HTR-8/SVneo (cell line): ENCODE data around the gene VAC14.
A peak's percentile ranks its signal among the peaks of the same experiment; 100 is the strongest.

Experiments used
- DNase-seq: peaks from one replicate; pipeline ENCODE4 v3.0.0; 2011; ENCODE audit warnings: low spot score, mixed read lengths; ENCODE audit not compliant: insufficient read length
- FAIRE-seq: peaks from 2 replicates; lab custom pipeline; 2011; peaks lifted over from hg19 to GRCh38; lab: Jason Lieb, UNC

Gene VAC14

GRCh38 chr16:70686376-70687101 is 114.4 kb downstream of the VAC14 start:
- no peak for DNase-seq
- FAIRE-seq, result no peak

- DNase-seq, result peak; percentile 83
These were observed 115.0 kb downstream of the VAC14 start, which contains the start of gene MTSS2 for GRCh38 chr16:70685938-70686375. Gene MTSS2 (minus strand): TSS chr16:70686053. CDS start chr16:70685791, 262 bp downstream.

DNA sequence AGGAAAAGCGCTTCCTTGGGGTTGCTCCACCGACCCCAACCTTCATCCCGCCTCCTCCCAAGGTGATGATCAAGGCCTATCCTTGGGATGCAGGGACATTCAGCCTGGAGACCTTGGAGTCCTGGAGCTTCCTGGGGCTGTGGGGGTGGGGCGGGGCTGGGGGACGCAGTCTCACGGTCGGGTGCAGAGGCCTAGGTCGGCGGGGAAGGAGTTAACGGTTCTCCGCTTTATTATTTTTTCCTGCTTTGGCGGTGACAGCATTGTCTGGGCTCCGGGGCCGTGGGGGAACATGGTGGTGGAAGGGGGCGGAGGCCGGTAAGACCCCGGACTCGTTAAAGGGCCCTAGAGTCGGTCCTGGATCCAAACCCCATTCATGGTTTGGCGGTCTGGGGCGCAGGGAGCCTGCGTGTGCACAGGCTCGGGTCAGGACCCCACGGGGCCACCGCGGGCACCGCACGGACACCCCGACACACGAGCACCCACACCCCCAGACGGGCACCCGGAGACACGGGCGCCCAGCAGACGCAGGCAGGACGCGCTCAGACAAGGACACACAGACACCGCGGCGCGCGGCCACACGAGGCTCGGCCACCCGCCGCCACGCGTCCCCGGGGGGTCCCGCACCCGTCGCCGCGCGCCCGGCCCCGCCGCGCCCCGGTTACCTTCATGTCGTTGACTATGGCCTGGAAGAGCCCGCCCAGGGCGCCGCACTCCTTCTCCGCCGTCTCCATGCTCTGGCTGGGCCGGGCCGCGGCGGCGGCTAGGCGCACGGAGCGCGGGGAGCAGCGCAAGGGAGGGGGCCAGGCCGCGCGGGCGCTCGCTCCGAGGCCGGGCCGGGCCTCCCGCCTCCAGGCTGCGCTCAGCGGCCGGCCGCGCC is 115.7 kb downstream of the VAC14 start:
- FAIRE-seq (no peak), DNase-seq (no peak)

More at GRCh38 chr16:70685938-70686375, 115.0 kb downstream of the VAC14 start, which contains the start of gene MTSS2:
- FAIRE-seq, result peak; percentile 92

DNA sequence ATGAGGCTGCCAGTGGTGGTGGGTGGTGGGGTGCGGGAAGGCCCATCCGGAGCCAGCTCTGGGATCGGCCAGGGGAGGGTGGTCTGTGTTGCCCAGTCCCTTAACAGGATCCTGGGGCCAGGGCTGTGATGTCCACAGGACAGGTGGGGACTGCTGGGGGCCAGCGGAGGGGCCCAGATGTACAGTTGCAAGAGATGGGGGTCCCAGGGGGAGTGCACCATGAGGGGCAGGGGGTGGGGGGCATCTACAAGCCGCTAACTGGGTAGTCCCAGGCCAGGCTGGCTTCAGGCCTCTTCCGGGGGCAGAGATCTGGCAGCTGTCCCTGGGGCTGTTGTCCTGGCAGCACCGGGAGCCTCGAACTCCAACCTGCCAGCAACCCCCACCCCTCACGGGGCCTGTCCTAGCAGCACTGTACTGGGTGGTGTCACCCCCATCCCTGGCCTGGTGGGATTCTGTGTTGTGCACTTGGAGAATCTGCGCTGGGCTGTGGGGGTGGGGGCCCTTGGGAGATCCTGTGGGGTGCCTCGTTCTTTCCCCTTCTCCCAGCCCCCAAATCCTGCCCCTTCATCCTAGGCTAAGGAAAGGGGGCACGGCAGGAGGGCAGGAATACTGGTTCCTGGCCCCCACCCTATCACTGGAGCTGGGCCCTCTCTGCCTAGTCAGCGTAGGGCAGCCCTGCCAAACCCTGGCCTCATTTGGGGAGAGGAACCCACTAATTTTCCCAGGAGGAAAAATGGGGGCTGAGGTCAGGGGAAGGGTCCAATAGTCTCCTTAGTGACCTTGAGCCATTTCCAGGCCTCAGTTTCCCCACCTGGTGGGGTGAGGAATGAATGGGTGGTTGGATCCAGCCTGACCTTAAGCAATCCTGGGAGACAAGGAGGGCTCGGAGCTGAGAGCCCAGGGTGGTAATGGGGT is 116.6 kb downstream of the VAC14 start:
- FAIRE-seq, result no peak
- DNase-seq, result no peak

DNA sequence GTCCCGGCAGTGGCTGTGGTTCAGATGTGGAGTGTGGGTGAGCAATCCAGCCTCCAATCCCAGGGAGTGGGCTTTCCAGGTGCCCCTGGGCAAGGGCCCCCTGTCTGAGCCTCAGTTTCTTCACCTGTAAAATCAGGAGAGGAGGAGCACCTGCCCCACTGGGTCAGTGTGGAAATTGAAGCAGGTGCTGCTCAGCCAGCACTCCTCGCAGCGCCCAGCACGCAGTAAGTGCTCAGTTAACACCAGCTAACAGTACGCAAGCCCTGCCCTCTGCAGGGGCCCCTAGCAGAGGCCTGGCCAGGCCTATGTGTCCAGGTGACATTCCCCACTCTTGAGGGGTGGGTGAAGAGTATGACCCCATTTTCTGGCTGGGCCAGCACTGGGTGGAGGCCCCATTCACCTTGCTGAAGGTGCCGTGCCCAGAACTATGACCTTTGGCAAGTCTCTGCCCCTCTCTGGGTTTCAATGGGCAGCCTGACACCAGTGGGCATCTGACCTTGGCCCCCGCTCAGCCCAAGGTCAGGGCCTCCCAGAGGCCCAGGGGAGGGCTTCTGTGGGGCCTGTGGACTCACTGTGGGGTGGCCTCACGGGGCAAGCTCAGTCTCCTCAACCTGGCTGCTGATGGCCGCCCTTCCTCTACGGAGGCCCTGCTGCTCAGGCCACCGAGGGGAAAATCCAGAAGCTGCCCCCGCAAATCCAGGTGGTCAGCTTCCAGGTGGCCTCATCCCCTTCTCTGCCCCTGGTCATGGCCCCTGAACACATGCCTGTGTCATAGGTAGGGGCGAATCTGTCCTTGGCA is 117.6 kb downstream of the VAC14 start:
- DNase-seq, result no peak
- FAIRE-seq, result no peak

DNA sequence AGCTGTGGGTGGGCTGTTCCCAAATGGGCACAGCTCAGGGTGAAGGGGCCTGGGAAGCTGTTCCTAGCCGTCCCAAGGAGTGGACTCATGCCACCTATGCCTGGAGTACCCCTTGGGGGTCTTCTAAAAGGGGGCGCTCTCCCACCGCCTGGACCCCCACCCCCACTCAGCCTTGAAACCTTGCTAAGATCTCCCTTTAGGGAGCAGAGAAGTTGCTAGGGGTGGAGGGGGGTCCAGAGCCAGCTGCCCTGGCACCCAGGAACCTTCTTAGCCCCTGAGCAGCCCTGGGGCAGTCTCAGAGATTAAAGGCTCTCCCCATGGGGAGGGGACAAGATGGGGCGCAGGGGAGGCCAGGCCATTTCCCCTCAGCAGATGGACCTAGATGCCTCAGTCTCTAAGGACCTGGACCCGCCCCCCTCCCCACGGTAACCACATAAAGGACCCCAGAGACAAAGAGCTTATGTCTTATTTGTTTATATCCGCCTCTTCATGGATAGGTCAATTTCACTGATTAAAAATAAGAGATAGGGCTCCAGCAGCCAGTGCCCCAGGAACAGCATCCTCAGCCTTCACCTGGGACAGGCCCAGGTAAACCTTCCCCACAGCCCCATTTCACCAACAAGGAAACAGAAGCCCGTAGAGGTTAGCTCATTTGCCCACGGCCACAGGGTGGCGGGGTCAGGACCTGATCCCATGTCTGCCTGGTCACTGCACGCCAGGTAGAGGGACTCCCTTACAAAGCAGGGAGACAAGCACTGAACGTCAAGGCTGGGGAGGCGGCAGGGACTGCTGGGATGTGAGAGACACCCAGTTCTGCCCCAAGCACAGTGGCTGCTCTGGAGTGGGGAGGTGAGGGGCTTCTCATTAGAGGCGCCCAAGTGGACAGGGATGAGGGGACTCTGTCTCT is 118.5 kb downstream of the VAC14 start:
- FAIRE-seq (no peak), DNase-seq (no peak)

- DNase-seq (no peak), FAIRE-seq (no peak)
These were observed 119.3 kb downstream of the VAC14 start for GRCh38 chr16:70681382-70682238.

GRCh38 chr16:70680495-70681381 is 120.2 kb downstream of the VAC14 start:
- FAIRE-seq (no peak), DNase-seq (no peak)

GRCh38 chr16:70679671-70680494 is 121.1 kb downstream of the VAC14 start:
- DNase-seq (no peak), FAIRE-seq (no peak)

DNA sequence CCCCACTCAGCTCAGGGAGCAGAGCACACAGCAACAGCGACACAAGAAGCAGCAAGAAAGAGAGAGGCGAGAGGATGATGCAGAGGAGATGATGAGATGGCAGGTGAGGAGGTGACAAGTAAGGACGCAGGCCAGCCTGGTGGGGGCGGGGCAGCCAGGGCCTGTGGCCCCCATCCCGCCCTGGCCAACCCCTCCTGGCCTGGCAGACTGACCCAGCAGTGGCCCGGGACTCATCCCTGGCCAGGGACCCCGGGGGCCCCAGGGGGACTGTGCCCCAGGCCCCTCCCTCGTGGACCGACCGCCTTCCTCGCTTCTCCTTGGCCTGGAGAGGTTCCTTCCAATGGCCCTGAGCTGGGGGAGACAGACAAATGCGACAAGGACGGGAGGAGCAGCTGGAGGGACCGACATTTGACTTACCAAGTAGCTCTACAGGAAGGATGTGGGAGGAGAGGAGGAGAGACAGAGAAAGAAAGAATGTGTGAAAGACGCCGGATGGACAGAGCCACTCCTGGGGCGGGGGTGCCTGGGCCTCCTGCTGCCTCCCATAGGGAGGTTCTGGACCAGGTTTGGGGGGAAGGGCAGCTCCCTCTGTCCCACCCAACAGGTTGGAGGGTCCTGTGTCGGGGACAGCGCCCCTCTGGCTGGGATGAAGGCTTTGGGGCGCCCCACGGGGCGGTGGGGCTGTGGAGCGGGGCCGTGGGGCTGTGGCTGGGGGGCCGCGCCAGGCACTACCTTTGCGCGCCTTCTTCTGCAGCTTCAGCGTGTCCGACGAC is 121.9 kb downstream of the VAC14 start:
- DNase-seq (no peak), FAIRE-seq (no peak)

GRCh38 chr16:70678121-70678897 is 122.6 kb downstream of the VAC14 start:
- DNase-seq (no peak), FAIRE-seq (no peak)

- DNase-seq (no peak), FAIRE-seq (no peak)
These were observed 123.3 kb downstream of the VAC14 start for GRCh38 chr16:70677499-70678120.

DNA sequence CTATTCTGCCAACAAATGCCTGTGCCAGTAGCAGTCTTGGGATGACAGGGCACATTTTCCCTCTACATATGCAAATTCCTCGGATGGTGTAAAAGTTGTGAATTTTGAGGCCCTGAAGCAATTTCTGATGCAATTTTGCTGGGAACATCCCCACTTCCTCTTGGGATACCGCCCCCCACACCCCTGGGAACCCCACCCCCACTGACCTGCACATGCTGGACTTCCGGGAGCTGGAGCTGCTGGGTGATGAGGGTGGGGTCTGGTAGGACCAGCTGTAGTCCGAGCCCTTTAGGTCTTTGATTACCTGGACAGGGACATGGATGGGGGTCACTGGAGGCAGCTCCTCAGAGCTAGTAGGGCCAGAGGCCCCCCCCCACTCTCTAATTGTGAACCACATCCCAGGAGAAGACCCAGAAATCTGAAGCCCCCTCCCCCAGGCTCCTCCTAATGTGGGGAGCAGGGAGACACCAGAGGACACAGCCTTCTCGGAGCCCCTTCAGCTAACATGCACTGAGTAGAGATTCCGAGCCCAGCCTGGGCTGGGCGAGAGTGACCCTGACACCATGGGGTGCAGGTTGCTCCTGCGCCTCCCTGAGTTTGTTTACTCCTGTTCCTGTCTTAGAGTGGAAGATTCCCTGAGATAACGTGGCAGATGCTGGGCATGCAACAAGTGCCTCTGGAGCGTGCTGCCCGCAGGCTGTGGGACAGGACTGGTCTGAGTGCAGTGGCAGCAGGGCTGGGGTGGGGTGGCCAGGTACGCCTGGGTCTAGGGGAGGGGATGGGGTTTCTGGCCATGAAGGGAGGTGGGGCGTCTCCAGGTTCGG is 124.1 kb downstream of the VAC14 start:
- DNase-seq (no peak), FAIRE-seq (no peak)
